Epithelial cell of proximal tubule (primary cell): Measurements from ENCODE around the gene CLTC. TPM values are rescaled to one million over a fixed set of nuclear protein-coding genes. Genes with fewer than 3 reads are reported as not detected.

ENCODE experiments used
- DNase-seq: peaks from one replicate; pipeline ENCODE4 v3.0.0-alpha.2; 2011; ENCODE audit warnings: low read depth
- H3K4me3 ChIP-seq: 2 replicates; pipeline ENCODE4 v1.5.1; 2011; ENCODE audit warnings: low read depth, mild to moderate bottlenecking, low read length
- CTCF ChIP-seq: conservative IDR thresholded peaks from 2 replicates; pipeline ENCODE4 v1.5.1; 2012; ENCODE audit warnings: low read depth, mild to moderate bottlenecking, low read length
- total RNA-seq: library from RNA; depleted of rRNA; stranded (reverse); fragments of >200 nt; gene quantifications from 2 replicates; pipeline ENCODE4 v1.2.3, GENCODE V29; 2015

CLTC gene
- total RNA-seq, 1 donor from 2014 or later, result 243 TPM

DNA sequence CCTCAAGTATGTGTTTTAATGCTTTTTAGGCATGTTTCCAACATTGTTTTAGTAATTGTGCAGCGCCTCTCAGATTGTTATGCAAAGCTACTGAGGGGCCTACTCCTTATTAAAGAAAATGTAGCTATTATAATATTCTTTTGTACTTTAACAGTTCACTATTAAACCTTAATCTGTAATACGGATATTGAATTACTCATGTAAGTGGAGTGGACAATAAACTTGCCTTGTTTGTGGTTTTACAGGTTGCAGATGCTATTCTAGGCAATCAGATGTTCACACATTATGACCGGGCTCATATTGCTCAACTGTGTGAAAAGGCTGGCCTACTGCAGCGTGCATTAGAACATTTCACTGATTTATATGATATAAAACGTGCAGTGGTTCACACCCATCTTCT is 46.5 kb downstream of the CLTC start:
- no peak for DNase-seq
- H3K4me3 ChIP-seq, result no peak overlapping the region
- TF ChIP-seq CTCF, result no peak

DNA sequence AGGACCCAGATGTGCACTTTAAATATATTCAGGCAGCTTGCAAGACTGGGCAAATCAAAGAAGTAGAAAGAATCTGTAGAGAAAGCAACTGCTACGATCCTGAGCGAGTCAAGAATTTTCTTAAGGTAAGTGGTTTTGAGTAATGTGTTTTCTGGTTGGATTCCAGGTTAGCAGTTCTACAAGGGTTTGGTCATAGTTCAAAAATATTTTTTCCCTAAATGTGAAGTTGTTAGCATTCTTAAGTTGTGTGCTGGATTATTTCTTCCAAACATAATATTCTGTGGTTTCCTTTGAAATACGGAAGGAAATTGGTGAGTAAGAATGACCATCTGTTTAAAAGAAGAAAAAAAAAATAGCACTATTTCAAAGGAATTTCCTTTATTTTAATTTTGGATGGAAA is 49.1 kb downstream of the CLTC start:
- no peak overlapping the region for H3K4me3 ChIP-seq
- no peak for TF ChIP-seq CTCF
- peak; percentile 83 for DNase-seq

DNA sequence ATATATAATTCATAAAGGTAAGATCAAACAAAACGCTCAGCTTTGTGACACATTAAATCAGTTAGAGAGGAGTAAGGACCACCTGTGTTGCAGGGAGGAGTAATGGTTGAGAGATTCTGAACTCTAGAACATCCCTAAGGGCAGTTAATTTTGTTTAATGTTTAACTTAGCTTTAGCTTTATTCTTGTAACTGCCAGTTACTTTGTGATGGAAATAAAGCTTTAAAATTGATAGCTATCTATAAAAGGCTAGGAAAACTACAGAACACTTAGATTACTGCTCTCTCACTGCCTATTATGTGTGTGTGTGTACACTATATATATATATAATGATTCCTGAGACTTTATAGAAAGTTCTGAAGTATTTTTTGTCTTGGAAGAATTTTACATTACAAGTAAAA is 49.7 kb downstream of the CLTC start:
- TF ChIP-seq CTCF, result no peak
- peak overlapping the region; percentile 2 for H3K4me3 ChIP-seq
- peak; percentile 45 for DNase-seq

GRCh38 chr17:59669944-59670343 is 50.2 kb downstream of the CLTC start:
- TF ChIP-seq CTCF, result no peak
- peak overlapping the region; percentile 2 for H3K4me3 ChIP-seq
- no peak for DNase-seq

DNA sequence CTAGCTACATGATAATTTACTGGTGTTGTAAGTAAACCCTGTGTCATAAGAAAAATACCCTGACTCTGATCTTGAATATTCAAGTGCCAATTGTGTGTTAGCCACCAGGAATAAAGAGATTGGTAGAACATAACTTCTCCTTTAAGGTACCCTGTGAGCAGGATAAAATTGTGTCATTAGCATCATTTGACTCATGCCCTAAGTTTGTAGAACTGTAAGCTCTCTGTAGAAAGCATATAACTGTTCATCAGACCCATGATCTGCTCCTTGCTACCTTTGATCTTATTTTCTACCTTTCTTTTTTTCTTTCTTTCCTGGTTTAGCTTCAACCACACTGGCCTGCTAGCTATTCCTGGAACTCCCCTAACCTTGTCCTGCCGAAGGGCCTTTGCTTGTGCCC is 51.7 kb downstream of the CLTC start:
- DNase-seq, result no peak
- TF ChIP-seq CTCF, result no peak
- no peak overlapping the region for H3K4me3 ChIP-seq

DNA sequence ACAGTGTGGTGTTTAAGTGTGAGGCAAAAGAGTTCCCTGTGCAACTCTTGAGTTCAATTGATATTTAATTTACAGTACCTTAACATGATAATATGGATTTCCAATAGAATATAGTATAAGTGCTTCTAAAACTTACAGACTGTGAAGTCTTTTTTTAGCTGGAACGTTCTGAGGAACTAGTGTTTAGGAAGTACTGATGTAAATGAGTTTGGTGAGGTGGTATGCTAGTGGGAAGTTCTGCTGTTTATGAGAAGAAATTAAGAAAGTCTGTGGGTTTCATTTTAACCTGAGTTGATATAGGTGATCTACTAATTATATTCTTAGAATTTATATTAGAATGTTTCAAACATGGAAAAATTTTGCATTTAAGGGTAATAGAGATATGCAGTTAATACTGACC is 55.5 kb downstream of the CLTC start:
- no peak overlapping the region for H3K4me3 ChIP-seq
- no peak for TF ChIP-seq CTCF
- no peak for DNase-seq

DNA sequence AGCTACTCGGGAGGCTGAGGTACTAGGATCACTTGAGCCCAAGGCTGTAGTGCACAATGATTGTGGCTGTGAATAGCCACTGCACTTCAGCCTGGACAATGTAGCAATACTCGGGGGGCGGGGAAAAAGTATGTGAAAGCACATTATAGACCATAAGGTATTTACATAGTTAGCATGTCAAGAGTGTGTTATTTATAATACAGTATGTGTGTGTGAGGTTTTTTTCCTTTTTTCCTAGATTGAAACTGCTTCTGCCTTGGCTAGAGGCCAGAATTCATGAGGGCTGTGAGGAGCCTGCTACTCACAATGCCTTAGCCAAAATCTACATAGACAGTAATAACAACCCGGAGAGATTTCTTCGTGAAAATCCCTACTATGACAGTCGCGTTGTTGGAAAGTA is 57.0 kb downstream of the CLTC start:
- TF ChIP-seq CTCF, result no peak
- H3K4me3 ChIP-seq, result no peak overlapping the region
- no peak for DNase-seq
